NCI-H2227 treated with DMSO at 0.1 percent for 48 hours (cell line): ENCODE results near the gene HNRNPLL.
A peak's percentile ranks its signal among the peaks of the same experiment; 100 is the strongest.

Experiments
- DNase-seq: peaks from one replicate; lab custom pipeline; 2025; lab: John Stamatoyannopoulos, UW

HNRNPLL gene

GRCh38 chr2:38592951-38593350 lies 9.8 kb downstream of the HNRNPLL start:
- no peak for DNase-seq

DNA sequence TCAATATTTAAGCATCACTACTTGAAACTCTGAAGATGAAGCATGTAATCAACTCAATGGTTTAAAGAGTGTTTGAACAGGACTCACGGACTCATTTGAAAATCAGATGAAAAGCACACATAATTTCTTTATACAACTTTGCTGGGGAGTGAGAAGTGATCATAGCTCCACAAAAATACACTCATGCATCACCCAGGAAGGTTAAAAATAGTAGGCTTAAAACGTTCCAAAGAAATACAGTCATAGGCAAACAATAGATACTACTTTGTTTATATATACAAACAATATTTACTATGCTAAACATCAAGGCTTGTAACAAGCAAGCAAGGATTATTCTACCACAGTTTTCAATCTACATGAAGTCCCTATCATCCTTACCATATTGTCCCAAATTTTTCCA lies 11.6 kb downstream of the HNRNPLL start:
- DNase-seq, result no peak

DNA sequence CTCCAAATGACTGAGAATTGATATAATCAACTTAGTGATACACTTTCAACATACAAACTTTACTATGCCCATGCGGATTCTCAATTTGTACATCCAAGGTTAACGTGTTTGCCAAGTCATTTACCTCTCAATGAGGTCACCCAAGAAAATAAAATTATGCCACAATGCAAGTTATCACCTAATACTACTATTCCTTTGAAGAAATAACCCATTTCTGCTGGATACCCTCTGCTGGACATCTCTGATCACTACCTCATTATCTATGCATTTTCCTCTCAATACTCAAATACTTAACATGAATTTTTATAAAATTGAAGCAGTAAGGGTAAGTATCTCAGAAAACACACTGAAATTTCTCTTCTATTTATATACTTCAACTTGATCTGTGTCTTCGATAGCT lies 12.7 kb downstream of the HNRNPLL start:
- DNase-seq, result no peak

DNA sequence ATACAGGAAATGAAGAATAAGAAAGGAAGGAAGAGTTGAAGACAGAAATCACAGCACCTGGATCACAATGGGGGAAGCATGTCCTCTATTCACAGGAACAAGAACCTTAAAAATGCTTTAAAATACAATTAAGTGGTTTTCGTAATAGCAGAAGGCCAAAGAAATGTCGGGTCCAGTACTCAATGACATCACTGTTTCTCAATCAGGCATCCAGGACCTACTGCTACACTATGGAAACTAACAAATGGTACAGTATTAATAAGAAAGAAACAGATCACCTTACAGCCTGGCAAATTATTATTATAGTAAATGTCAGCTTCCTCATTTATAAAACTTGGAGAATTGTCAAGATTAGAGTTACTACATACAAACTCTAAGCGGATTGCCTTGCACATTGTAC lies 15.8 kb downstream of the HNRNPLL start:
- DNase-seq, result no peak

DNA sequence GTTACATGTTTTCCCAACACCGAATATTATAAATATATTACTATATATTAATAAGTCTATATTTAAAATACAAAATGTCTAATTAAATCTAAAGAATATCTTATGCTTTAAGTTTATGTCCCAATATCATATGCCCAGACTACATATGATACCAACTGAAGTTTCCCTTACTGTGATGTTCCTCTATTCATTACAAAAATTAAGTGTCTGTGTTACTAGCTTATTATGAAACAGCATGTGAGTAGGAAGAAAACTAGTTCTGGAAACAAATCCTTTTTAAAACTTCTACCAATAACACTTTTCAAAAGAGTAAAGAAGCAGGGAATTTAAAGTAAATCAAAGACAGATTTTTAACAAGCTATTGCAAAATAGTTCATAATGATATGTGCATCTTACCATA lies 17.8 kb downstream of the HNRNPLL start:
- no peak for DNase-seq

GRCh38 chr2:38583994-38584393 lies 18.7 kb downstream of the HNRNPLL start:
- no peak for DNase-seq

DNA sequence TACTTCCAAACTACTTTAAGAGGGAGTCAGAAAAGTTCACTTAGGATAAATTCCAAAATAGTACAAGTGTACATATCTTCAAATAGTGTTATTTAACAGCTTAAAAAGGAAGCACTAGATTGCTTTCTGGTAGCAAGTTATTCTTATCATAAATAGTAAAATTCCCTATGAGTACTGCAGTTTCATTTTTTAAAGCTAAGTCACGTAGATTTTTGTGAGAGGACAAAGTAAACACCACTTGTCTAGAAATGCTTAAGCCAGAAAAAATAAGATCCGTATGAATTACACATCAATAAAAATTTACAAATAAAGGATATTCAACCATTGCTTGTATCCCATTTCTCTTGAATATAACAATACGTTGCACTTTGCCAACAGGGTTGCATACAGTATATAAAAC lies 19.2 kb downstream of the HNRNPLL start:
- DNase-seq, result no peak

DNA sequence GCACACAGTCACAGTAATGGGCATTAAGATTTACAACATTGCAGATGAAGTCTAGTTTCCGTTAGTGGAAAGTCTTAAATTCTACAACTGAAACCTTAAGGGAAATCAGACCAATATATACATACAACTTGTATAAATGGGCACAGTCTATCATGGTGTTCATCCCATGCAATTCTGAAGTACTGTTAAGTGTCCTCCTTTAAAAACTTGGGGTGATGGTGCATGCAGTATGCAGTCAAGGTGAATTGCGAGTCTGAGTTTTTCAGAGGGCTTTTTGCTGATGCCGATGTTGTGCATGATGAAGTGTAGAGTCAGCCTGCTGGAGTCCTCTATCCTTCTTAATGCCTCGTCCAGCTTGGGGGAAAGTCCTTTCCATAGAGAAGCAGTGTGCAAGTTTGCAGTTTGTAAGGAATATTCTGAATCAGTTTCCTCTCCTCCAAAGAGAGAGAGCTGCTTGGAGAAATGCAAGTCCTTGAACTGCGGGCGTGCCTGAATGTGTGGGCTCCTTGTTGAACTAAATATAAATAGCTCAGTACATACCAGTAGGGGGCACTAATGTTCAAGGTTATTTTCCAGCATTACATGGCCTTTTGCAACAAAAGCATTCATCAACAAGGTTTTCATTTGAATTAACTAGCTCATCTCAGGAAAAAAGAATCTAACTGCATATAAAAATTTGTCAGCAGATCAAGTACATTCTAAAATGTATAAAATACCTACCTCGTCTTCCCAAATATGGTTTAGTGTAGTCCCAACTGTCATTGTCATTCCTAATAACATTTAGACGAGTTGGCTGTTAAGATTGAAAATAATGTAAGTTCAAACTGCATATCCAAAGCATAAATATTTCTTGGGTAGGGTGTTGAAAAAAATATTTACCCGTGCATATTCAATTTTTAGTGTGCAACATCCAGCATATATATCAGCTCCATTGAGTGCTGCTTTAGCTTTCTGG lies 21.3 kb downstream of the HNRNPLL start:
- DNase-seq, result peak; percentile 84

DNA sequence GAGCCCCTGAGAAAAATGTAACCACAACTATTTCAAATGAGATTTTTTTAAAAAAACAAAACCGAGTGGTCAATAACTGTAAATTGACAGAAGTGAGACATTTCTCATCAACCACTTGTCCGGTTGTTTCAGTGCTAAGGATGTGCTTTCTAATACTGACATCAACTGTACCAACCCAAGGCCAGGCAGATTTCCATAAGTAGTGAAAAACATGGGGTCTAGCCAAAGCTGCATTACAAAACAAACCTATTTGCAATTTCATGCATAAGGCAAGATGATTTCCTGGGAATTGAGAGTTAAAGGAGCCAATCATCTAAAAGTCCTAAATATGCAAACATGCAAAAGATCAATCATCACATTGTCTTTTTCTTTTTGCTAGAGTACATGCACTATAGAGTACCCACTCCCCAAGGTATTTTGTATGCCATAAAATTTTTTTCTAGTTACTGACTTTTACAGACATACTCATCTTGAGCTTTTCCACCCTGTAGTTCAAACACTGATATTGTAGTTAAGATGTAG lies 22.6 kb downstream of the HNRNPLL start:
- no peak for DNase-seq

DNA sequence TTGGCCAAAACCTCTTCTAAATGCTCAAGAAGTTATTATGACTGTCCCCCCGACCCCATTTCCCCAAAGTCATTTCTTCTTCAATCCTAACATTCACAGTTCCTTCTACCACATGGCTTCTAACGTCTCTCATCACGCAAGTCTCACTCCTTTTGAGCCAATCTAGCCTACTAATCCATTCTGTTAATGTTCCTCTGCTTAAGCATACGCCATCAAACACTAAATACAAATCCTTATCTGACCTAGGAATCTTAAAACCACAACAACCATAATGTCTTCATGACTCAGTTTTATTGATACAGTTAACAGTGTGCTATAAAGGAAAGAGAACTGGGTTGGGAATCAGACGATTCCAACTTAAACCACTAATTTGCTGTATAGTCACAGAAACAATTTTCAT lies 23.9 kb downstream of the HNRNPLL start:
- no peak for DNase-seq

DNA sequence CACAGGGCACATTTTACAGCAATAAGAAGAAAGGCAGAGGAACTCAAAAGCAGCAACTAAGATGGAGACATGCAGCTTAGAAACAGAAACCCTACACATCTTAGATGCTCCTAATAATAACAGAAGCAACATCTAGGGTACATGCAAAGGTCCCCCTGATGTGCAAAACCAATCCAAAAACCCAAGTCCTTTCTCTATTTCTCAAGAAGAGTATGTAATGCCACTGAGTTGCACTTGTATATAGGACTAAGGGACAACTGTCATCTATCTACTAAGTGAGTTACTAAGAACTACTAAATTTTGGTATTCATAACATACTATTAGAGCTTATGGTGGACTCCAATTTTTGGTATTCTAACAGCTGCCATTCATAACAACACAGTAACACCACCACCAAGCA lies 28.4 kb downstream of the HNRNPLL start:
- DNase-seq, result no peak

GRCh38 chr2:38572167-38572566 lies 30.6 kb downstream of the HNRNPLL start:
- no peak for DNase-seq

- DNase-seq, result no peak
These were observed 31.5 kb downstream of the HNRNPLL start for GRCh38 chr2:38571193-38571592.

DNA sequence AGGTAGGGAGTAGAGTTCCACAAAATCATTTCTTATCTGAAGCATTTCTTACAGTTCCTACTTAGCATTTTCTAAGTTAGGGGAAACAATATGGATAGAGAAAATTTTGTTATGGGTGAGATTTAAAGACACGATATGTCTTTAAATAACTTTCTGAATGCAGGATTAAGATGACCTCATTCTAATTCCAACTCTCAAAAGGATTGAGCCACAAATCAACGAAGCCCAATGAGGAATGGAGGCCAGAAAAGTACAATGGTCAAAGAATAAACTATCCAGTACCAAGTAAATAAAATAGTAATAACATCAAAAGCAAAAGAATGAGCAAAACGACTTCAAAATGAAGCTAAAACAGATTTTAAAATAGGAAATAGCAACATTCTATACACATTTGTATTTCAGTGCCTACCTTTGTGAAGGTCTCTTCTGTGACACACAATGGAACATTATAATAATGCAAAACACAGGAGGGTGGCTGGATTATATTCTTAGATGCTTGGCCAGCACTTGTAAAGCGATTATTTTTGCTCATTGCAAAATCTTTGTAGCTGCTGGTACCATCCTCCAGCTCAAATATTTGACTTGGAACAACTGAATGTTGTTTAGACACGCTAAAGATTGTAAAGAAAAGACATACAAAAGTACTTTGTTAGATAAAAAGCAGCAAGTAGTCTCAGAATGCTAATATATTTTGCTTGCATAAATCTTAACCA lies 33.8 kb downstream of the HNRNPLL start:
- DNase-seq, result no peak

GRCh38 chr2:38565333-38565732 lies 37.4 kb downstream of the HNRNPLL start:
- no peak for DNase-seq

GRCh38 chr2:38561691-38562090 lies 41.0 kb downstream of the HNRNPLL start:
- DNase-seq, result no peak

GRCh38 chr2:38560092-38560491 lies 42.6 kb downstream of the HNRNPLL start:
- no peak for DNase-seq

- DNase-seq, result no peak
These were observed 44.7 kb downstream of the HNRNPLL start for GRCh38 chr2:38557981-38558380.

GRCh38 chr2:38557217-38557616 lies 45.5 kb downstream of the HNRNPLL start:
- DNase-seq, result no peak

DNA sequence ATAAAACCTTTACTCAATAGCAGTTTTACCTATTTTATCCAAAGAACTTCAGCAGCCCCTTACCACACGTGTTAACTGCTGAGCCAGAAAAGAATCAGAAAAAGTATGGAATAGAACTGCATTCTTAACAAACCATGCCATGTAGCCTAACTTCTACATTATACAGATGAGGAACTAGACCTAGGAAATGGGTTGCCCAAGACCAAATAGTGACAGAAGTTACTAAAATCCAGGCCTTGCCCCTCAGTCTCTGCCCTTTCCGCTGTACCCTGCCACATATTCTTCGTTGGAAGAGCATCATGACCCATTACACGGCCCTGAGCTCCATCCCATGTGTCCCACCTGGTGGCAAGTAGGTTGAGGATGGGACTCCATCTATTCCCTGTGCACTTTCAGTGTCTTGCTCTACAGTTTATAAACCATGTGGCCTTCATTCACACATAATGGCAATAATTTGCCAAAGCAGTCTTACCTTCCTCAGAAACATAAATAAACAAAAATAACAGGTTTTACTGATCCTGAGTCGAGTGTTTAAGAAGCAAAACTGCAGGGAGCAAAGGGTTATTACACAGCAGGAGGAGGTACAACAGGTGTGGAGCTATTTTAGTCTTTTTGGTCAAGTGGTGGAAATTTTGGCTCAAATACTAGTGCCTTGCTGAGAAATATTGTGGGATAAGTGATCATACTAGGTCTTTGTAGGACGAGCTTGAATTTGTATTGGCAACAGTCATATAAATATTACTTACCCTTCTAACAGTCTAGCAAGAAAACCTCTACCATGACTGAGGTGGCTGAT lies 46.5 kb downstream of the HNRNPLL start:
- peak; percentile 15 for DNase-seq

- peak; percentile 23 for DNase-seq
These were observed 47.6 kb downstream of the HNRNPLL start for GRCh38 chr2:38554973-38555595.

- DNase-seq, result no peak
These were observed 49.2 kb downstream of the HNRNPLL start for GRCh38 chr2:38553554-38553953.
